HCT116 (cell line): ENCODE results near the gene FIBP. TPM values are rescaled to one million over a fixed set of nuclear protein-coding genes. Genes with fewer than 3 reads are reported as not detected.

Experiments
- ATAC-seq: fragments of 200-7000 bp; cut with Tn5 transposase; 2 replicates; pipeline ENCODE4 v1.9.1; 2020; ENCODE audit warnings: mild to moderate bottlenecking, moderate library complexity
- BruUV-seq: library from RNA; stranded (reverse); fragments of 400-500 nt; replicated peaks from 2 replicates; lab custom pipeline; 2021; lab: Mats Ljungman, UMichigan
- CTCF ChIA-PET: fragments of 300-600 bp; sonication (Branson Sonifier 250); formaldehyde crosslinking; loops from one replicate; lab custom pipeline; 2021; ENCODE audit warnings: antibody characterized with exemption; lab: Charles Lee
- POLR2A ChIA-PET: fragments of 300-600, 350-600 bp; sonication (Branson Sonifier 250); formaldehyde crosslinking; loops from one replicate; lab custom pipeline; 2021; ENCODE audit warnings: antibody characterized with exemption; lab: Charles Lee
- RAD21 ChIA-PET, 2 experiments: fragments of 300-600 bp; sonication (Branson Sonifier 250); formaldehyde crosslinking; loops; one replicate each; lab custom pipeline; 2023; ENCODE audit warnings: low total read pairs in 2 of 2; ENCODE audit not compliant: uncharacterized antibody in 2 of 2, unreplicated experiment in 2 of 2, low non-redundant PET in 1 of 2; lab: Charles Lee
- DNase-seq: peaks from one replicate; pipeline ENCODE4 v3.0.0-alpha.2; 2010; ENCODE audit warnings: low read depth, low spot score
- H2AFZ ChIP-seq: fragments of 200-600 bp; shearing (Covaris generic), sonication (generic); 2 replicates; pipeline ENCODE4 v1.6.1; 2017; ENCODE audit warnings: low read depth, mixed run types, mixed read lengths, antibody characterized with exemption, low read length; ENCODE audit not compliant: poor library complexity, severe bottlenecking
- H3K27ac ChIP-seq: 2 replicates; pipeline ENCODE4 v1.5.1; 2012; ENCODE audit warnings: low read depth, low read length
- H3K27me3 ChIP-seq: fragments of 200-600 bp; sonication (generic); 2 replicates; pipeline ENCODE4 v1.6.1; 2016; ENCODE audit warnings: mixed run types, low read length, mixed read lengths; ENCODE audit not compliant: insufficient read depth
- H3K36me3 ChIP-seq, 2 experiments: fragments of 200-500 bp in 1 of 2; fragments of 200-600 bp in 1 of 2; sonication (Bioruptor generic) in 1 of 2; sonication (generic) in 1 of 2; 2 replicates each; pipeline versions ENCODE4 v1.5.1 to v1.6.1; 2014 to 2016; ENCODE audit warnings: low read length in 2 of 2, inconsistent platforms in 1 of 2, mixed read lengths in 1 of 2, mixed run types in 1 of 2; ENCODE audit not compliant: insufficient read depth in 2 of 2, control insufficient read depth in 1 of 2
- H3K4me1 ChIP-seq, 2 experiments: fragments of 200-600 bp in 1 of 2; sonication (generic) in 1 of 2; 2 replicates each; pipeline versions ENCODE4 v1.5.1 to v1.6.1; 2012 to 2017; ENCODE audit warnings: low read length in 2 of 2, inconsistent platforms in 1 of 2, mild to moderate bottlenecking in 1 of 2, mixed read lengths in 1 of 2, mixed run types in 1 of 2, moderate library complexity in 1 of 2; ENCODE audit not compliant: insufficient read depth in 2 of 2, control insufficient read depth in 1 of 2
- H3K4me2 ChIP-seq: fragments of 200-600 bp; sonication (generic); 2 replicates; pipeline ENCODE4 v1.6.1; 2017; ENCODE audit warnings: mixed run types, low read length, mixed read lengths
- H3K4me3 ChIP-seq, 2 experiments: fragments of 200-600 bp in 1 of 2; sonication (generic) in 1 of 2; replicated peaks in 1 of 2; 2 replicates each; pipeline ENCODE4 v1.5.1; 2011 to 2016; ENCODE audit warnings: low read length in 2 of 2, control low read depth in 1 of 2, low read depth in 1 of 2, mild to moderate bottlenecking in 1 of 2, mixed read lengths in 1 of 2, mixed run types in 1 of 2
- H3K79me2 ChIP-seq: fragments of 200-600 bp; sonication (generic); 2 replicates; pipeline ENCODE4 v1.6.1; 2017; ENCODE audit warnings: mild to moderate bottlenecking, mixed run types, low read length, moderate library complexity, mixed read lengths; ENCODE audit not compliant: insufficient read depth
- H3K9ac ChIP-seq: fragments of 200-600 bp; sonication (generic); 2 replicates; pipeline ENCODE4 v1.6.1; 2016; ENCODE audit warnings: low read length, mixed read lengths
- H3K9me2 ChIP-seq: fragments of 200-600 bp; sonication (generic), shearing (Covaris generic); 2 replicates; pipeline ENCODE4 v1.6.1; 2017; ENCODE audit warnings: mixed run types, mild to moderate bottlenecking, moderate library complexity; ENCODE audit not compliant: insufficient read depth
- H3K9me3 ChIP-seq, 2 experiments: fragments of 200-500 bp in 1 of 2; fragments of 200-600 bp in 1 of 2; sonication (Bioruptor generic) in 1 of 2; sonication (generic) in 1 of 2; 2 replicates each; pipeline ENCODE4 v1.6.1; 2014 to 2017; ENCODE audit warnings: low read length in 2 of 2, mixed read lengths in 2 of 2, inconsistent platforms in 1 of 2, low read depth in 1 of 2, mild to moderate bottlenecking in 1 of 2, mixed run types in 1 of 2, moderate library complexity in 1 of 2; ENCODE audit not compliant: control insufficient read depth in 1 of 2, insufficient read depth in 1 of 2
- H4K20me1 ChIP-seq: fragments of 200-600 bp; sonication (generic), shearing (Covaris generic); 2 replicates; pipeline ENCODE4 v1.6.1; 2017; ENCODE audit warnings: mixed run types, mild to moderate bottlenecking, moderate library complexity; ENCODE audit not compliant: insufficient read depth
- ATF3 ChIP-seq: IDR thresholded peaks from 2 replicates; pipeline ENCODE4 v1.6.1; 2012
- CBX3 ChIP-seq: IDR thresholded peaks from 2 replicates; pipeline ENCODE4 v1.6.1; 2012; ENCODE audit warnings: low read depth
- CEBPB ChIP-seq: IDR thresholded peaks from 2 replicates; pipeline ENCODE4 v1.6.1; 2012; ENCODE audit warnings: low read depth
- EGR1 ChIP-seq: IDR thresholded peaks from 2 replicates; pipeline ENCODE4 v1.6.1; 2012; ENCODE audit warnings: low read depth
- ELF1 ChIP-seq: IDR thresholded peaks from 2 replicates; pipeline ENCODE4 v1.6.1; 2012; ENCODE audit warnings: low read depth, borderline replicate concordance
- EZH2phosphoT487 ChIP-seq: fragments of 200-600 bp; IDR thresholded peaks from 2 replicates; pipeline ENCODE4 v1.6.1; 2018; ENCODE audit warnings: antibody characterized with exemption, borderline replicate concordance
- FOSL1 ChIP-seq: IDR thresholded peaks from 2 replicates; pipeline ENCODE4 v1.6.1; 2012; ENCODE audit warnings: low read depth
- POLR2AphosphoS5 ChIP-seq: IDR thresholded peaks from 2 replicates; pipeline ENCODE4 v1.6.1; 2011; ENCODE audit warnings: mild to moderate bottlenecking, low read depth, low read length, moderate library complexity
- RAD21 ChIP-seq: IDR thresholded peaks from 2 replicates; pipeline ENCODE4 v1.6.1; 2012; ENCODE audit warnings: low read depth, mild to moderate bottlenecking
- SIN3A ChIP-seq: IDR thresholded peaks from 2 replicates; pipeline ENCODE4 v1.6.1; 2012; ENCODE audit warnings: low read depth
- SRF ChIP-seq: IDR thresholded peaks from 2 replicates; pipeline ENCODE4 v1.6.1; 2012; ENCODE audit warnings: low read depth
- TCF7L2 ChIP-seq: IDR thresholded peaks from 2 replicates; pipeline ENCODE4 v1.7.0; 2011; ENCODE audit warnings: borderline replicate concordance, inconsistent platforms; ENCODE audit not compliant: insufficient read depth, insufficient read length; ENCODE audit errors: extremely low read depth
- ZFX ChIP-seq: fragments of 450-650 bp; IDR thresholded peaks from 2 replicates; pipeline ENCODE4 v1.6.1; 2017
- ZNF274 ChIP-seq: fragments of 200-500 bp; sonication (Bioruptor generic); IDR thresholded peaks from 2 replicates; pipeline ENCODE4 v1.6.1; 2014; ENCODE audit warnings: mild to moderate bottlenecking, low read depth, low read length, inconsistent platforms
- intact Hi-C: fragments of 100-400 bp; cut with micrococcal nuclease; formaldehyde crosslinking; loops from 2 replicates; pipeline ENCODE4 v1.10.0; 2022
- total RNA-seq: library from RNA; stranded (reverse); gene quantifications from one replicate; pipeline ENCODE4 v1.2.1, GENCODE V29; 2021; ENCODE audit not compliant: unreplicated experiment
- TF ChIP-seq, protein P1 (sequence below), 3 experiments: fragments of 200-600 bp in 1 of 3; sonication (generic) in 1 of 3; IDR thresholded peaks in 2 of 3; conservative IDR thresholded peaks in 1 of 3; 2 replicates each; pipeline ENCODE4 v1.5.1; 2012 to 2017; ENCODE audit warnings: low read depth in 2 of 3, low read length in 2 of 3, antibody characterized with exemption in 1 of 3, borderline replicate concordance in 1 of 3, control low read depth in 1 of 3, mild to moderate bottlenecking in 1 of 3, mixed read lengths in 1 of 3, mixed run types in 1 of 3, moderate library complexity in 1 of 3; ENCODE audit not compliant: insufficient read depth in 1 of 3

Gene FIBP
- total RNA-seq, 1 experiment from 2014 or later: 96.0 TPM

DNA sequence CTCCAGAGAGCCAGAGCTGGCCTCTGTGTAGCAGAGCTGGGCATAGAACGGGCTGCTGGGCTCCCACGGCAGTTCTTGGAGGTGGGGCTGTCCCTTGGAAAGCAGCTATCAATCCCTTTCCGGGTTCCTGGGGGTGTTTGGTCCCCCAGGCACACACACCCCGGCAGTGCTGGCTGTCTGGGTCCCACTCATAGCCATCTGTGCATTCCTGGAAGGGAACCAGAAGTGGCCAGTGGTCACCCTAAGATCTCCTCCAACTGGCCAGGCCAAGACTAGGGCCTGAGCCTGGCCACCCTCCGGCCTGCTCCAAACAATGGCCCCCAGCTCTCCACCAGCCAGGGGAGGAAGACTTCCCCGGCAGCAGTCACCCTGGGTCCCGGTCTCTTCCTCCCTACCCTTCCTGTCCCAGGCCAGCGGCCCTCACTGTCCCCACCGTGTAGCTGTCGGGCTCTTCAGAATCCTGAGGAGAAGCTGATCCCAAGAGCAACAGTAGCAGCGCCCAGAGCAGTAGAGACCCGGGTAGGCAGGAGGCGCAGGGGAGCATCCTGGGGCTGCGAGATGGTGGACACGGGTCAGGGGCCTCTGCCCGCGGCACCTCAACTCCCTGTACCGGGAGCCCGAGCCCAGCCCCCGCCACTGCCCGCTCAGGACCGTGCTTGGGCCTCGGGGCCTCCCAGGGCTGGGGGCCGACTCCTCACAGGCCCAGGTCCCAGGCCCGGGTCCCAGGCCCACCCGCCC is 16.3 kb downstream of the FIBP start:
- CTCF ChIA-PET: interaction anchor here (1.5 to 1.9 kb wide), 3 partner anchors 12 to 16 kb away, joined by 6 to 15 read pairs (median 8); partner anchors contain the start of genes FIBP and MUS81
- POLR2A ChIA-PET: interaction anchor here (1.0 to 4.8 kb wide), 3 partner anchors 10 to 17 kb away, joined by 3 to 36 read pairs (median 4); partner anchors contain the start of genes CFL1 and MUS81
- intact Hi-C loops: loop anchor here (5.0 kb wide), 1 partner anchor 160 kb away; the partner anchor contains the start of gene KAT5

More for the DNA sequence above, 16.3 kb downstream of the FIBP start:
- Histone ChIP-seq H3K4me3 (no peak overlapping the region), H3K4me1 (peaks cover 10 to 13% of the 10 kb centered on the region in 2 experiments; a peak in 3 of 4 replicates), H3K36me3 (no peaks in the 10 kb centered on the region), H3K9ac (no peak overlapping the region), H2AFZ (no peak overlapping the region), H3K27me3 (no peaks in the 10 kb centered on the region), H3K9me2 (no peaks in the 10 kb centered on the region), H3K4me2 (no peak overlapping the region), H3K9me3 (no peaks in the 10 kb centered on the region), H4K20me1 (no peaks in the 10 kb centered on the region), H3K79me2 (no peaks in the 10 kb centered on the region), H3K27ac (no peak overlapping the region)
- ATAC-seq (no peak), DNase-seq (no peak)
- BruUV-seq: no TSS peak
- RAD21 ChIA-PET: interaction anchor here in 1 of 2 experiments (0.6 kb wide), 1 partner anchor 16 kb away, joined by 3 read pairs; the partner anchor contains the start of gene FIBP
- TF ChIP-seq ZFX: no peak
- no peak for TF ChIP-seq SIN3A
- TF ChIP-seq RAD21: no peak
- no peak for TF ChIP-seq FOSL1
- TF ChIP-seq EGR1: no peak
- TF ChIP-seq CEBPB: no peak
- TF ChIP-seq ZNF274: no peak
- TF ChIP-seq EZH2phosphoT487: no peak
- no peak for TF ChIP-seq ATF3
- no peak for TF ChIP-seq TCF7L2
- TF ChIP-seq CBX3: no peak
- no peak for TF ChIP-seq ELF1
- TF ChIP-seq POLR2AphosphoS5: no peak
- TF ChIP-seq, protein P1, sequence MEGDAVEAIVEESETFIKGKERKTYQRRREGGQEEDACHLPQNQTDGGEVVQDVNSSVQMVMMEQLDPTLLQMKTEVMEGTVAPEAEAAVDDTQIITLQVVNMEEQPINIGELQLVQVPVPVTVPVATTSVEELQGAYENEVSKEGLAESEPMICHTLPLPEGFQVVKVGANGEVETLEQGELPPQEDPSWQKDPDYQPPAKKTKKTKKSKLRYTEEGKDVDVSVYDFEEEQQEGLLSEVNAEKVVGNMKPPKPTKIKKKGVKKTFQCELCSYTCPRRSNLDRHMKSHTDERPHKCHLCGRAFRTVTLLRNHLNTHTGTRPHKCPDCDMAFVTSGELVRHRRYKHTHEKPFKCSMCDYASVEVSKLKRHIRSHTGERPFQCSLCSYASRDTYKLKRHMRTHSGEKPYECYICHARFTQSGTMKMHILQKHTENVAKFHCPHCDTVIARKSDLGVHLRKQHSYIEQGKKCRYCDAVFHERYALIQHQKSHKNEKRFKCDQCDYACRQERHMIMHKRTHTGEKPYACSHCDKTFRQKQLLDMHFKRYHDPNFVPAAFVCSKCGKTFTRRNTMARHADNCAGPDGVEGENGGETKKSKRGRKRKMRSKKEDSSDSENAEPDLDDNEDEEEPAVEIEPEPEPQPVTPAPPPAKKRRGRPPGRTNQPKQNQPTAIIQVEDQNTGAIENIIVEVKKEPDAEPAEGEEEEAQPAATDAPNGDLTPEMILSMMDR (IDR thresholded peaks at IDR 0.05 in 2 of 3, conservative IDR thresholded peaks at IDR 0.05 in 1 of 3; ENCODE audit: borderline replicate concordance in 1 of 3, insufficient read depth in 1 of 3, low read depth in 2 of 3, low read length in 2 of 3): no peak
- TF ChIP-seq SRF: no peak
